Measurements from ENCODE around the gene PHB1. TPM values are rescaled to one million over a fixed set of nuclear protein-coding genes. Genes with fewer than 3 reads are reported as not detected.

PHB1 gene
- total RNA-seq, 4 donors from 2014 or later: 63.8 to 92.5 (median 86.4) TPM

- no peak for DNase-seq (ENCODE audit: low spot score in 2 of 2)
- Histone ChIP-seq H3K27ac (no peak overlapping the region), H3K4me3 (no peak overlapping the region), H3K27me3 (peaks cover 14% of the 10 kb centered on the region), H3K36me3 (no peaks in the 10 kb centered on the region), H3K9me3 (no peaks in the 10 kb centered on the region), H3K4me1 (peaks cover 17% of the 10 kb centered on the region)
- no peak for TF ChIP-seq CTCF (IDR thresholded peaks at IDR 0.05)
- TF ChIP-seq POLR2AphosphoS5 (IDR thresholded peaks at IDR 0.05): no peak
- TF ChIP-seq POLR2A (IDR thresholded peaks at IDR 0.05): no peak
- TF ChIP-seq EP300 (IDR thresholded peaks at IDR 0.05): no peak
- WGBS: 92% methylated on average over 7 of the region's 7 CpGs
Measured at GRCh38 chr17:49445591-49445990, 30.9 kb upstream of the PHB1 start.

GRCh38 chr17:49444384-49444783 lies 29.7 kb upstream of the PHB1 start:
- Histone ChIP-seq H3K4me1 (peaks cover 17% of the 10 kb centered on the region), H3K36me3 (no peaks in the 10 kb centered on the region), H3K27ac (no peak overlapping the region), H3K9me3 (no peaks in the 10 kb centered on the region), H3K27me3 (peaks cover 22% of the 10 kb centered on the region), H3K4me3 (no peak overlapping the region)
- no peak for DNase-seq (ENCODE audit: low spot score in 2 of 2)
- TF ChIP-seq POLR2A (IDR thresholded peaks at IDR 0.05): no peak
- no peak for TF ChIP-seq CTCF (IDR thresholded peaks at IDR 0.05)
- TF ChIP-seq EP300 (IDR thresholded peaks at IDR 0.05): no peak
- no peak for TF ChIP-seq POLR2AphosphoS5 (IDR thresholded peaks at IDR 0.05)
- WGBS: 86% methylated on average over 12 of the region's 12 CpGs

- DNase-seq (ENCODE audit: low spot score in 2 of 2): no peak
- Histone ChIP-seq H3K4me1 (peaks cover 15% of the 10 kb centered on the region), H3K4me3 (no peak overlapping the region), H3K27me3 (peaks cover 27% of the 10 kb centered on the region), H3K36me3 (no peaks in the 10 kb centered on the region), H3K27ac (no peak overlapping the region), H3K9me3 (no peaks in the 10 kb centered on the region)
- TF ChIP-seq CTCF (IDR thresholded peaks at IDR 0.05) (no peak), EP300 (IDR thresholded peaks at IDR 0.05) (no peak), POLR2AphosphoS5 (IDR thresholded peaks at IDR 0.05) (no peak), POLR2A (IDR thresholded peaks at IDR 0.05) (no peak)
- 22% methylated on average over 6 of the region's 6 CpGs for WGBS
Measured at GRCh38 chr17:49443862-49444261, 29.2 kb upstream of the PHB1 start.

- peaks cover 43% of the 10 kb centered on the region for H3K27me3 ChIP-seq
Measured at GRCh38 chr17:49442041-49442440, 27.4 kb upstream of the PHB1 start.

GRCh38 chr17:49441578-49441977 lies 26.9 kb upstream of the PHB1 start:
- H3K9me3 ChIP-seq: no peaks in the 10 kb centered on the region
- peaks cover 43% of the 10 kb centered on the region for H3K27me3 ChIP-seq
- H3K4me3 ChIP-seq: no peak overlapping the region
- peak in 1 of 2 donors; percentile 8 for DNase-seq (ENCODE audit: low spot score in 2 of 2)
- H3K27ac ChIP-seq: no peak overlapping the region
- H3K36me3 ChIP-seq: no peaks in the 10 kb centered on the region
- WGBS: 67% methylated on average over 4 of the region's 4 CpGs
- H3K4me1 ChIP-seq: peaks cover 17% of the 10 kb centered on the region
- TF ChIP-seq CTCF (IDR thresholded peaks at IDR 0.05): no peak

More at GRCh38 chr17:49442041-49442440, 27.4 kb upstream of the PHB1 start:
- WGBS: 65% methylated on average over 8 of the region's 9 CpGs
- no peaks in the 10 kb centered on the region for H3K36me3 ChIP-seq
- H3K4me1 ChIP-seq: peaks cover 17% of the 10 kb centered on the region
- TF ChIP-seq POLR2AphosphoS5 (IDR thresholded peaks at IDR 0.05): no peak
- TF ChIP-seq EP300 (IDR thresholded peaks at IDR 0.05): no peak
- TF ChIP-seq POLR2A (IDR thresholded peaks at IDR 0.05): no peak
- TF ChIP-seq CTCF (IDR thresholded peaks at IDR 0.05): no peak
- DNase-seq (ENCODE audit: low spot score in 2 of 2): peak in 1 of 2 donors; percentile 43
- no peak overlapping the region for H3K27ac ChIP-seq
- no peaks in the 10 kb centered on the region for H3K9me3 ChIP-seq
- H3K4me3 ChIP-seq: no peak overlapping the region
